NB4 (cell line): Measurements from ENCODE around the gene KLK5.

ENCODE experiments used
- DNase-seq: peaks from one replicate; pipeline ENCODE4 v3.0.0; 2010; ENCODE audit warnings: low read depth
- H3K4me3 ChIP-seq: one replicate; pipeline ENCODE4 v1.5.1; 2011; ENCODE audit warnings: mild to moderate bottlenecking, low read depth, low read length, moderate library complexity
- MYC ChIP-seq: IDR thresholded peaks from 2 replicates; pipeline ENCODE4 v1.6.1; 2011; ENCODE audit warnings: low read depth, low read length
- POLR2A ChIP-seq: IDR thresholded peaks from 2 replicates; pipeline ENCODE4 v1.6.1; 2011; ENCODE audit warnings: mild to moderate bottlenecking; ENCODE audit not compliant: insufficient read length; ENCODE audit errors: extremely low read depth
- TF ChIP-seq, protein P1 (sequence below): IDR thresholded peaks from one replicate; pipeline ENCODE4 v1.5.1; 2012; ENCODE audit warnings: low read depth, low read length
- TF ChIP-seq, protein P2 (sequence below): IDR thresholded peaks from 2 replicates; pipeline ENCODE4 v1.6.1; 2011; ENCODE audit warnings: low read depth, low read length

Gene KLK5

DNA sequence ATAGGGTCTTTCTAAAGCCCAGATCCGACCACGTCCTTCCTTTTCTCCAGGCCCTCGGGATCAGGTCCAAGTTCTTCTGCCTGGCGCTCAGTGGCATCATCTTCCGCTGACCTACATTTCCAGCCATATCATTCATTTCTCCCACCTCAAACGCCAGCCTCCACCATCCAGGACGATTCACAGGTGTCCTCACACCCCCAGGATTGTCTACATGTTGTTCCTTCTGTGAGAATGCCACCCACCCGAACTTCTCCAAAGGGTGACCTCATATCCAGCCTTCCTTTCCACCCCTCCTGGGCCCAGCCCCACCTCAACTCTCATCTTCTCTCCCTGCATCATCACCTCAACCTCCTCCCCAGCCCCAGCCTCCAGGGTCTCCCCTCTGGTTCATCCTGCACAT lies 4.7 kb upstream of the KLK5 start:
- no peak for DNase-seq
- no peak overlapping the region for H3K4me3 ChIP-seq
- TF ChIP-seq MYC (no peak), POLR2A (no peak)
- TF ChIP-seq, protein P1, sequence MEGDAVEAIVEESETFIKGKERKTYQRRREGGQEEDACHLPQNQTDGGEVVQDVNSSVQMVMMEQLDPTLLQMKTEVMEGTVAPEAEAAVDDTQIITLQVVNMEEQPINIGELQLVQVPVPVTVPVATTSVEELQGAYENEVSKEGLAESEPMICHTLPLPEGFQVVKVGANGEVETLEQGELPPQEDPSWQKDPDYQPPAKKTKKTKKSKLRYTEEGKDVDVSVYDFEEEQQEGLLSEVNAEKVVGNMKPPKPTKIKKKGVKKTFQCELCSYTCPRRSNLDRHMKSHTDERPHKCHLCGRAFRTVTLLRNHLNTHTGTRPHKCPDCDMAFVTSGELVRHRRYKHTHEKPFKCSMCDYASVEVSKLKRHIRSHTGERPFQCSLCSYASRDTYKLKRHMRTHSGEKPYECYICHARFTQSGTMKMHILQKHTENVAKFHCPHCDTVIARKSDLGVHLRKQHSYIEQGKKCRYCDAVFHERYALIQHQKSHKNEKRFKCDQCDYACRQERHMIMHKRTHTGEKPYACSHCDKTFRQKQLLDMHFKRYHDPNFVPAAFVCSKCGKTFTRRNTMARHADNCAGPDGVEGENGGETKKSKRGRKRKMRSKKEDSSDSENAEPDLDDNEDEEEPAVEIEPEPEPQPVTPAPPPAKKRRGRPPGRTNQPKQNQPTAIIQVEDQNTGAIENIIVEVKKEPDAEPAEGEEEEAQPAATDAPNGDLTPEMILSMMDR, result no peak
- TF ChIP-seq, protein P2, sequence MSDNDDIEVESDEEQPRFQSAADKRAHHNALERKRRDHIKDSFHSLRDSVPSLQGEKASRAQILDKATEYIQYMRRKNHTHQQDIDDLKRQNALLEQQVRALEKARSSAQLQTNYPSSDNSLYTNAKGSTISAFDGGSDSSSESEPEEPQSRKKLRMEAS, result no peak

DNA sequence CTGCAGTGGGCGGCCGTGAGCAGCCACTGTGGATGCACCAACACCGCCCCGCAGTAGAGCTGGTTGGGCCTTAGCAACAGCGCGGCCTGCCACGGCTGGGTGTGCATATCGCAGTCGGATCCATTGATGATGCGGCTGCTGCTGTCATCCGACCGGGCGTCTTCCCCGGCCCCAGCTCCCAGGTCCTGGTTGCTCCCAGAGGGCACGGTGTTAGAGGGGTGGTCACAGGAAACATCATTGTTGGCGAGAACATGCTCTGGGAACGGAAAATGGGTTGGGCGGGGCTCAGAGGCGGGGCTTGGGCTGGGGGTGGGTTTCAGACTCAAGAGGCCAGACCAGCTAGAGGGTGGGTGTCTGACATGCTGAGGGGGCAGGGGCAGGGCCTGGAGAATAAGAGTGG lies 3.0 kb downstream of the KLK5 start:
- TF ChIP-seq MYC, result no peak
- no peak for TF ChIP-seq POLR2A
- TF ChIP-seq, protein P2, result no peak
- TF ChIP-seq, protein P1, result no peak
- no peak overlapping the region for H3K4me3 ChIP-seq
- no peak for DNase-seq

DNA sequence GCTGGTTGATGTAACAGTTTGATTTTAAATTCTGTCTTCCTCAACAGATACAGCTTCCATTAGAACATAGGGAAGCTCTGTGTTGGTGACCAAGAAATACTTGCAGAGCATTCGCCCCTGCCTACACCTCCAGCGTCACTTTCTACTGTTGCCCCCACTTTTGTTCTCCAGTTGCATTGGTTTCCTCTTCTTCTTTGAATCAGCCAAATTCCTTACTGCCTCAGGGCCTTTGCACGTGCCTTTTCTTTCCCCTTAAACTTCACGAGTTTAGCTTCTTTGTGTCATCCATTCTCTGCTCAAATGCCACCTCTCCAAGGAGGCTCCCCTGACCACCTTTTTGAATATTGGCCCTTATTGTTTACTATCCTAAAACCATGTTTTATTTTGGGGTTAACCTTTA lies 5.7 kb downstream of the KLK5 start:
- no peak for DNase-seq
- TF ChIP-seq, protein P1, result no peak
- TF ChIP-seq MYC, result no peak
- TF ChIP-seq POLR2A, result no peak
- TF ChIP-seq, protein P2, result no peak
- H3K4me3 ChIP-seq, result no peak overlapping the region

DNA sequence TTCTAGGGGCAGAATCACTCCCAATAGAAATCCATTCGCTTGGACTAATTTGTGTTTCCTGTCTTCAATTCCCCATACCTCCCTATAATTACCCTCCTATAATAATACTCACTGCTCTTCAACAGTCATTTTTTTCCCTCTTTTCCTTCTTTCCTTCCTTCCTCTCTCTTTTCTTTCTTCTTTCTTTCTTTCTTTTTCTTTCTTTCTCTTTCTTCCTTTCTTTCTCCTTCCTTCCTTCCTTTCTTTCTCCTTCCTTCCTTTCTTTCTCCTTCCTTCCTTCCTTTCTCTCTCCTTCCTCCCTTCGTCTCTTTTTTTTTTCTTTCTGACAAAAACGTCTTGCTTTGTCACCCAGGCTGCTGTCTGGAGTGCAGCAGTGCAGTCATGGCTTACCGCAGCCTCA lies 8.0 kb downstream of the KLK5 start:
- no peak overlapping the region for H3K4me3 ChIP-seq
- DNase-seq, result no peak
- no peak for TF ChIP-seq MYC
- TF ChIP-seq, protein P2, result no peak
- TF ChIP-seq, protein P1, result no peak

DNA sequence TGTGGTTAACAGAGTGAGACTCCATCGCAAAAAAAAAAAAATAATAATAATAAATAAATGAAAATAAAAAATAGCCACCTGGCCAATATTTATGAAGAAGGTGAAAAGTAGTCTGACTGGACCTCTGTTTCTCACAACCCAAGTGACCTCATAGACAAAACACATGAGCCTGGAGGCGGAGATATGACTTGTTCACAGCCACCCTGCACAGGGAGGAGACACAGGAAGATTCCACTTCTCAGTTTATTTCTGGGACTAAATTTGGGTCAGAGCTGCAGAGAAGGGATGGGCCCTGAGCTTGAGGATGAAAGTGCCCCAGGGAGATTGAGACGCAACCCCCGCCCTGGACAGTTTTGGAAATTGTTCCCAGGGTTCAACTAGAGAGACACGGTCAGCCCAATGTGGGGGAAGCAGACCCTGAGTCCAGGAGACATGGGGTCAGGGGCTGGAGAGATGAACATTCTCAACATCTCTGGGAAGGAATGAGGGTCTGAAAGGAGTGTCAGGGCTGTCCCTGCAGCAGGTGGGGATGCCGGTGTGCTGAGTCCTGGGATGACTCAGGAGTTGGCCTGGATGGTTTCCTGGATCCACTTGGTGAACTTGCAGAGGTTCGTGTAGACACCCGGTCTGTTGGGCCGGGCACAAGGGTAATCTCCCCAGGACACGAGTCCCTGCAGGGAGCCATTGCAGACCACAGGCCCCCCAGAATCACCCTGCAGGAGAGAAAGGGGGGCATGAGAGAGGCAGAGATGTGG lies 9.6 kb downstream of the KLK5 start:
- H3K4me3 ChIP-seq, result no peak overlapping the region
- no peak for DNase-seq

More for the DNA sequence above, 9.6 kb downstream of the KLK5 start:
- TF ChIP-seq POLR2A (no peak), MYC (no peak)
- TF ChIP-seq, protein P2, result no peak
- TF ChIP-seq, protein P1, result no peak
